ENCODE data around the gene CBY3. TPM values are rescaled to one million over a fixed set of nuclear protein-coding genes. Genes with fewer than 3 reads are reported as not detected.

Gene CBY3
- total and polyA plus RNA-seq, 2 of the 8 experiments (the other 6 are each of a cell fraction or from before 2014, with no cell fraction given) = 0.39 TPM

DNA sequence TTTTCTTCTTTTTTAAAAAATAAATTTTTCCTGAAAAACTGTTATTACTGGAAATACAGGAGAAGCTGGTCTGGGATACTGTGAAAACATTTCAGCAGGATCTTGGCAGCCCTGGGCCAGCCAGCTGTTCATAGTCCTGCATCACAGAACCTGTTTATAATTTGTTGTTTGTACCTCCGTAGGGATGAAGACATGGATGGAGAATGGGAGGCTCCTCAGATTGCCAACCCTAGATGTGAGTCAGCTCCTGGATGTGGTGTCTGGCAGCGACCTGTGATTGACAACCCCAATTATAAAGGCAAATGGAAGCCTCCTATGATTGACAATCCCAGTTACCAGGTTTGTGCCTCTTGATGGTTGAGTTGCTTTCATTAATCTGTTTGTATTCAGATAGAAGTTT is 39.4 kb upstream of the CBY3 start:
- Histone ChIP-seq H3K14ac (ENCODE audit: insufficient read length) (no peak overlapping the region), H3K4ac (replicated peaks; ENCODE audit: insufficient read length, low read depth, low read length) (no peak overlapping the region), H3K23ac (ENCODE audit: insufficient read length) (no peak overlapping the region), H2BK5ac (ENCODE audit: low read depth, low read length) (no peak overlapping the region), H3K79me2 (ENCODE audit: control insufficient read depth in 1 of 2, insufficient read depth in 2 of 2, low read length in 2 of 2) (peaks cover 0 to 7% of the 10 kb centered on the region in 2 experiments; a peak in 2 of 4 replicates), H3K18ac (ENCODE audit: extremely low read depth, low read length) (no peak overlapping the region), H4K5ac (ENCODE audit: insufficient read length, low read depth, low read length) (no peak overlapping the region), H4K91ac (replicated peaks; ENCODE audit: insufficient read length, low read length) (no peak overlapping the region), H3K4me3 (ENCODE audit: extremely low read depth in 1 of 4, insufficient read depth in 2 of 4, low read depth in 3 of 4, low read length in 4 of 4) (no peak overlapping the region), H4K20me1 (replicated peaks in 1 of 2; ENCODE audit: control insufficient read depth in 1 of 2, insufficient read depth in 2 of 2, low read length in 2 of 2) (peaks cover 0 to 12% of the 10 kb centered on the region in 2 experiments), H3K4me2 (ENCODE audit: insufficient read depth in 1 of 2, low read depth in 2 of 2, low read length in 2 of 2) (no peak overlapping the region), H2AFZ (ENCODE audit: low read length) (no peak overlapping the region), H2AK5ac (ENCODE audit: low read depth, low read length) (no peak overlapping the region), H3K23me2 (ENCODE audit: low read depth, low read length) (no peaks in the 10 kb centered on the region), H3K27ac (ENCODE audit: low read depth, low read length) (no peak overlapping the region), H3K9me3 (ENCODE audit: insufficient read depth in 2 of 2, low read depth in 1 of 2, low read length in 1 of 2) (no peaks in the 10 kb centered on the region), H3K79me1 (ENCODE audit: low read depth, low read length) (peaks cover 2% of the 10 kb centered on the region; the same call in 1 of the 2 replicates), H4K8ac (ENCODE audit: extremely low read depth, insufficient read depth, low read length) (no peak overlapping the region), H3K36me3 (ENCODE audit: control insufficient read depth in 2 of 4, insufficient read depth in 4 of 4, low read length in 3 of 4) (peaks cover 42 to 95% (median 82%) of the 10 kb centered on the region in 4 experiments), H2BK15ac (ENCODE audit: low read length) (no peak overlapping the region), H3K56ac (replicated peaks; ENCODE audit: insufficient read length, low read depth, low read length) (no peak overlapping the region), H3K27me3 (replicated peaks in 1 of 4; ENCODE audit: control insufficient read depth in 3 of 4, extremely low read depth in 1 of 4, insufficient read depth in 3 of 4, low read length in 3 of 4) (no peaks in the 10 kb centered on the region), H3K4me1 (replicated peaks in 1 of 4; ENCODE audit: control insufficient read depth in 3 of 4, insufficient read depth in 4 of 4, low read length in 3 of 4) (no peaks in the 10 kb centered on the region), H2BK20ac (ENCODE audit: low read length) (no peak overlapping the region), H2BK120ac (replicated peaks; ENCODE audit: low read depth, low read length) (no peak overlapping the region), H3K9ac (replicated peaks in 1 of 4; ENCODE audit: extremely low read depth in 1 of 4, low read depth in 3 of 4, low read length in 3 of 4) (no peak overlapping the region), H2BK12ac (ENCODE audit: low read depth, low read length) (no peak overlapping the region)
- FAIRE-seq = no peak
- no peak for DNase-seq (ENCODE audit: low read depth in 1 of 2, low spot score in 2 of 2)
- ChIA-PET POLR2A (ENCODE audit: partially characterized antibody) (interaction anchor here (1.1 to 1.9 kb wide), 7 partner anchors 9 to 145 kb away, joined by 3 to 6 read pairs (median 3); partner anchors contain the start of gene MAML1), CTCF (ENCODE audit: partially characterized antibody) (no interaction called here)
- no peak for TF ChIP-seq KDM4A (IDR thresholded peaks at IDR 0.05; ENCODE audit: low read depth, low read length, severe bottlenecking)
- no peak for TF ChIP-seq EP300 (IDR thresholded peaks at IDR 0.05; ENCODE audit: borderline replicate concordance in 1 of 2, low read depth in 2 of 2, low read length in 2 of 2)
- TF ChIP-seq BCL11A (IDR thresholded peaks at IDR 0.05; ENCODE audit: low read depth in 2 of 2, low read length in 2 of 2) = no peak
- TF ChIP-seq GTF2F1 (IDR thresholded peaks at IDR 0.05; ENCODE audit: borderline replicate concordance, low read depth, low read length) = no peak
- TF ChIP-seq ZNF274 (IDR thresholded peaks at IDR 0.05; ENCODE audit: borderline replicate concordance, extremely low read depth, low read length) = no peak
- no peak for TF ChIP-seq RBBP5 (IDR thresholded peaks at IDR 0.05; ENCODE audit: borderline replicate concordance, low read depth, low read length)
- TF ChIP-seq PHF8 (conservative IDR thresholded peaks at IDR 0.05; ENCODE audit: low read depth, low read length) = no peak
- TF ChIP-seq BRCA1 (IDR thresholded peaks at IDR 0.05; ENCODE audit: low read depth, low read length) = no peak
- WGBS, 2 experiments (ENCODE audit: extremely low coverage in 1 of 2, insufficient coverage in 1 of 2, insufficient read length in 1 of 2, insufficient replicate concordance in 2 of 2, low coverage in 1 of 2, low lambda C conversion rate in 2 of 2, missing lambda C conversion rate in 1 of 2) = 93% methylated on average over 2 of the region's 2 CpGs; no CpG with 5 or more reads in 1 of the 2 experiments
